ENCODE data around the gene CACNG1.
"Not testable (repeated sequence)": the region's sequence is repeated elsewhere in the genome, so short reads cannot be mapped to it uniquely, and the experiment has no call there.

The CACNG1 gene

GRCh38 chr17:67041119-67041518 lies 3.2 kb upstream of the CACNG1 start:
- WGBS, 2 experiments: 92 to 96% methylated on average over 5 of the region's 5 CpGs
- not testable (repeated sequence) for H3K4me3 ChIP-seq (ENCODE audit: insufficient read depth, low read depth, low read length); H3K4me1 ChIP-seq (ENCODE audit: control insufficient read depth, insufficient read depth, low read length); H3K36me3 ChIP-seq (ENCODE audit: control insufficient read depth, insufficient read depth, low read length); H3K27ac ChIP-seq (ENCODE audit: insufficient read depth, low read depth, low read length, poor library complexity, severe bottlenecking); H3K27me3 ChIP-seq (ENCODE audit: control insufficient read depth, insufficient read depth, low read length, poor library complexity, severe bottlenecking); H3K9me3 ChIP-seq (ENCODE audit: control insufficient read depth, low read length)

DNA sequence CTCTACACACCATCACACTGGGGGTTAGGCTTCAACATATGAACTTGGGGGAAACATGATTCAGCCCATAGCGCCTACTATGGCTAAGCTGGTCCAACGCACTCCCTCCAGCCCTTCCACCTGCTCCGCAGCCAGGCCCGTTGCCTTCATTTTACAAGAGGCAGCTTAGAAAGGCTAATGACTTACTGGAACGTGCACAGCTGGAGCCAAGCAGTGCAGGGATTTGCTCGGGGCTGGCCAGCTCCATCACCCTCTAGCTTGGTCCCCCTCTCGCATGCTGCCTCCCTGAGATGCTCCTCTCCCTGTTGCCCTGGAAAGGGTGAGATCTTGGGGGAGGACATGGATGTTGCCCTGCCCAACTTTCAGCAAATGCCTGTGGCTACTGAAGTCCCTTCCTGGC lies 2.8 kb upstream of the CACNG1 start:
- 71 to 79% methylated on average over 7 of the region's 7 CpGs for WGBS, 2 experiments
- Histone ChIP-seq H3K4me1 (ENCODE audit: control insufficient read depth, insufficient read depth, low read length) (peaks cover 6% of the 10 kb centered on the region), H3K27me3 (ENCODE audit: control insufficient read depth, insufficient read depth, low read length, poor library complexity, severe bottlenecking) (no peaks in the 10 kb centered on the region)

DNA sequence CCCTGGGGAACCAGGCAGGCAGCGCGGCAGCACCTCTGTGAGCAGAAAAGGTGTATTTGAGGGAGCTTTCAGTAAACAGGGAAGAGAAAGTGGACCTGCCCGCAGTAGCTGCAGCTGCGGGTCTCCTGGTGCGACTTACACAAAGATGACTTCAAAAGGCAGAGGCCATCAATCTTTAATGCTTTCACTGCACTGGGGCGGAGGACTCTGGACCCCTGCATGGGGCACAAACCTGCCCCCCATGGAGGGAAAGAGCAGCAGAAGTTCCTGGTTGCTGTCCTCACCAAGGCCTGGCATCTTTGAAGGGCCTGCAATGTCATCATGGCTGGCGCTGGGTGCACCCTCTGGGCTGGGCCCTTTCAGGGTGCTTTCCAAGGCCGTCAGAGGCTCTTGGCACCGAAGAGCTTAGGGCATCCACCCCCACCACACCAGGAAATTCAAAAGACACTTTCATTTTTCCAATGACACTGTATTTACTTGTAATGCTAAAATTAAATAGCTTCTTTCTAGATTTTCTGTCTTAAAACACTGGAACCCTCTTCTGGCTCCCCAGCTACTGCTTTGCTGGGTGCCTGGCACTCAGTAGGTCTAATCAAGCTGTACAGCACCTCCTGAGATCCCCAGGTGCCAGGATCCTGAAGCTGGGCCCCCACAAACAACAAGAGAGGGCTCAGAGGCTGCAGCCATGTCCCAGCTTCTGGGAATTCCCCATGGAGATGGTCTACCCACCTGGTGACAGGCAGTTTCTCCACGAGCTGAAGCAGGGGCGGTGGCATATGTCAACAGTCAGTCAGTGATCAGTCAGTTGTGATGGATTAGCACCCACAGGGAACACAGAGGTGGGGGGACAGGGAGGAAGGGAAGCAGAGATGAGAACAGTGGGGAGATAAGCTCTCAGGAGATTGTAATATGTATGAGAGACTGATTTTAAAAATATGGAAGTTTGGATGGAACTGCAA lies 2.1 kb upstream of the CACNG1 start:
- no peaks in the 10 kb centered on the region for H3K36me3 ChIP-seq (ENCODE audit: control insufficient read depth, insufficient read depth, low read length)
- no peaks in the 10 kb centered on the region for H3K9me3 ChIP-seq (ENCODE audit: control insufficient read depth, low read length)
- H3K4me1 ChIP-seq (ENCODE audit: control insufficient read depth, insufficient read depth, low read length): peaks cover 6% of the 10 kb centered on the region
- H3K27ac ChIP-seq (ENCODE audit: insufficient read depth, low read depth, low read length, poor library complexity, severe bottlenecking): no peak overlapping the region
- no peak overlapping the region for H3K4me3 ChIP-seq (ENCODE audit: insufficient read depth, low read depth, low read length)
- no peaks in the 10 kb centered on the region for H3K27me3 ChIP-seq (ENCODE audit: control insufficient read depth, insufficient read depth, low read length, poor library complexity, severe bottlenecking)
- WGBS, 2 experiments: 75 to 85% methylated on average over 11 of the region's 11 CpGs

More for the DNA sequence above, 2.8 kb upstream of the CACNG1 start:
- Histone ChIP-seq H3K4me3 (ENCODE audit: insufficient read depth, low read depth, low read length) (no peak overlapping the region), H3K9me3 (ENCODE audit: control insufficient read depth, low read length) (no peaks in the 10 kb centered on the region), H3K27ac (ENCODE audit: insufficient read depth, low read depth, low read length, poor library complexity, severe bottlenecking) (no peak overlapping the region), H3K36me3 (ENCODE audit: control insufficient read depth, insufficient read depth, low read length) (no peaks in the 10 kb centered on the region)

DNA sequence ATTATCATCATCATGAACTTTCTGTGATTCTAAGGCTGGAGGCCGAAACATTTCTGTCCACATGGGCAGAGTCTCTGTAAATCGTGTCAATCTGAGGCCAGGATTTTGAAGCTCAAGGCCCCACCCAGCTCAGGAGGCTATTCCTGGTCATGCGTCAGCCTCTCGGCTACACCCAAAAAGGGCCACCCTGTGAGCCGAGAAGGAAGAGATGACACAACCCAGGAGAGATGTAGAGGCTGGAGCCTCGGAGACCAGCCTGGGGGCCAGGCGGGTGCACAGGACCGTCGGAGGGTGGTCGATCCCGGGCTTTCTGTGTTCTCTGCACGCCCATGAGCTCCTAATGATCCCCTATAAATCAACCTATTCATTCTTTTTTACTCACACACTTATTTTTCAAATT lies 1.1 kb upstream of the CACNG1 start:
- H3K9me3 ChIP-seq (ENCODE audit: control insufficient read depth, low read length): no peaks in the 10 kb centered on the region
- peaks cover 6% of the 10 kb centered on the region for H3K4me1 ChIP-seq (ENCODE audit: control insufficient read depth, insufficient read depth, low read length)
- H3K4me3 ChIP-seq (ENCODE audit: insufficient read depth, low read depth, low read length): no peak overlapping the region
- H3K36me3 ChIP-seq (ENCODE audit: control insufficient read depth, insufficient read depth, low read length): no peaks in the 10 kb centered on the region
- H3K27ac ChIP-seq (ENCODE audit: insufficient read depth, low read depth, low read length, poor library complexity, severe bottlenecking): no peak overlapping the region
- H3K27me3 ChIP-seq (ENCODE audit: control insufficient read depth, insufficient read depth, low read length, poor library complexity, severe bottlenecking): no peaks in the 10 kb centered on the region
- WGBS, 2 experiments: 92% methylated on average over 12 of the region's 12 CpGs

DNA sequence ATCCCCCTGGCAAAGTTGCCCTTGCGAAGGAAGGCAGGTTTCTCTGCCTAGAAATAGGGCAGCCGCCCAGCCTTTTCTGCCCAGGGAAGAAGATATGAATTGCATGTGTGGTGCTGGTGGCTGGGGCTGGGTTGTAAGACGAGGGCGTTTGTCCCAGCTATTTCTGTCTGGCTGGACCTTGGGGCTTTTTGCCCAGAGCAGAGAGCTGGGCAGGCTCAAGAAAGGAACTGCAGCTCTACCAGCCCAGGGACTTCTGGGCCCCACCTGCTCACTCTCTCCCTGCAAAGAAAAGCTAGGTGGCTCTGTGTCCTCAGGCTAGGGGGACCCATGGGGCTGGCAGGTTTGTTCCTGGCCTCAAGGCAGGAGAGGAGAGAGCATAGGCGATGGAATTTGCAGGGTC lies 586 bp downstream of the CACNG1 start:
- Histone ChIP-seq H3K36me3 (ENCODE audit: control insufficient read depth, insufficient read depth, low read length) (no peaks in the 10 kb centered on the region), H3K27ac (ENCODE audit: insufficient read depth, low read depth, low read length, poor library complexity, severe bottlenecking) (no peak overlapping the region), H3K9me3 (ENCODE audit: control insufficient read depth, low read length) (peaks cover 4% of the 10 kb centered on the region), H3K27me3 (ENCODE audit: control insufficient read depth, insufficient read depth, low read length, poor library complexity, severe bottlenecking) (no peaks in the 10 kb centered on the region), H3K4me3 (ENCODE audit: insufficient read depth, low read depth, low read length) (no peak overlapping the region), H3K4me1 (ENCODE audit: control insufficient read depth, insufficient read depth, low read length) (peaks cover 6% of the 10 kb centered on the region)
- WGBS, 2 experiments: 93% methylated on average over 5 of the region's 5 CpGs

DNA sequence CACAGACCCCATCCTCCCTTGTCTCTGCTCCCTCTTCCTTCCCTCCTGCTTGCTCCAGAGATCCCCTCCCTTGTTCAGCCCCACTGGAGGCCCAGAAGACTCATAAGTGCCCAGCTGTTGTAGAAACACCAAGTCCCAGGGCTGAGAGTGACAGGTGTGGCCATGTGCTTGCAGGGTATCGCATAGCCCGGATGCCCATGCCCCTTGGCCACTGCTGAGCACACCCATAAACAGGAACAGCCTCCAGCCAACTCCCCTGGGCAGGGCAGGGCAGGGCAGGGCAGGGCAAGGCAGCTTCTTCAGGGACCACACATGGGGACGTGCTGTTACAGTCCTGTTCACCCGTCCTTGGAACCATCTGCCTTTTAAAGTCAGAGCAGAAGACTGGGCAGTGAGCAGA lies 2.0 kb downstream of the CACNG1 start:
- H3K27ac ChIP-seq (ENCODE audit: insufficient read depth, low read depth, low read length, poor library complexity, severe bottlenecking): no peak overlapping the region
- peaks cover 4% of the 10 kb centered on the region for H3K9me3 ChIP-seq (ENCODE audit: control insufficient read depth, low read length)
- no peak overlapping the region for H3K4me3 ChIP-seq (ENCODE audit: insufficient read depth, low read depth, low read length)
- no peaks in the 10 kb centered on the region for H3K36me3 ChIP-seq (ENCODE audit: control insufficient read depth, insufficient read depth, low read length)
- WGBS, 2 experiments: 90 to 91% methylated on average over 4 of the region's 4 CpGs
- no peaks in the 10 kb centered on the region for H3K27me3 ChIP-seq (ENCODE audit: control insufficient read depth, insufficient read depth, low read length, poor library complexity, severe bottlenecking)
- peaks cover 6% of the 10 kb centered on the region for H3K4me1 ChIP-seq (ENCODE audit: control insufficient read depth, insufficient read depth, low read length)

GRCh38 chr17:67047382-67047781 lies 3.0 kb downstream of the CACNG1 start:
- Histone ChIP-seq H3K4me3 (ENCODE audit: insufficient read depth, low read depth, low read length) (no peak overlapping the region), H3K36me3 (ENCODE audit: control insufficient read depth, insufficient read depth, low read length) (no peaks in the 10 kb centered on the region), H3K4me1 (ENCODE audit: control insufficient read depth, insufficient read depth, low read length) (no peaks in the 10 kb centered on the region), H3K27ac (ENCODE audit: insufficient read depth, low read depth, low read length, poor library complexity, severe bottlenecking) (no peak overlapping the region), H3K9me3 (ENCODE audit: control insufficient read depth, low read length) (peaks cover 4% of the 10 kb centered on the region), H3K27me3 (ENCODE audit: control insufficient read depth, insufficient read depth, low read length, poor library complexity, severe bottlenecking) (no peaks in the 10 kb centered on the region)
- WGBS, 2 experiments: 70 to 89% methylated on average over 1 of the region's 1 CpG

GRCh38 chr17:67049025-67049739 lies 4.8 kb downstream of the CACNG1 start:
- no peak overlapping the region for H3K27ac ChIP-seq (ENCODE audit: insufficient read depth, low read depth, low read length, poor library complexity, severe bottlenecking)
- H3K36me3 ChIP-seq (ENCODE audit: control insufficient read depth, insufficient read depth, low read length): no peaks in the 10 kb centered on the region
- no peaks in the 10 kb centered on the region for H3K4me1 ChIP-seq (ENCODE audit: control insufficient read depth, insufficient read depth, low read length)
- peaks cover 4% of the 10 kb centered on the region for H3K9me3 ChIP-seq (ENCODE audit: control insufficient read depth, low read length)
- 80 to 86% methylated on average over 3 to 5 of the region's 5 CpGs for WGBS, 2 experiments
- H3K4me3 ChIP-seq (ENCODE audit: insufficient read depth, low read depth, low read length): no peak overlapping the region
- no peaks in the 10 kb centered on the region for H3K27me3 ChIP-seq (ENCODE audit: control insufficient read depth, insufficient read depth, low read length, poor library complexity, severe bottlenecking)

- no peak overlapping the region for H3K27ac ChIP-seq (ENCODE audit: insufficient read depth, low read depth, low read length, poor library complexity, severe bottlenecking)
- H3K27me3 ChIP-seq (ENCODE audit: control insufficient read depth, insufficient read depth, low read length, poor library complexity, severe bottlenecking): no peaks in the 10 kb centered on the region
- no peaks in the 10 kb centered on the region for H3K4me1 ChIP-seq (ENCODE audit: control insufficient read depth, insufficient read depth, low read length)
- H3K9me3 ChIP-seq (ENCODE audit: control insufficient read depth, low read length): peaks cover 4% of the 10 kb centered on the region
- H3K36me3 ChIP-seq (ENCODE audit: control insufficient read depth, insufficient read depth, low read length): no peaks in the 10 kb centered on the region
- 95 to 100% methylated on average over 1 of the region's 1 CpG for WGBS, 2 experiments
- H3K4me3 ChIP-seq (ENCODE audit: insufficient read depth, low read depth, low read length): no peak overlapping the region
Observed at GRCh38 chr17:67050066-67050465, 5.7 kb downstream of the CACNG1 start.

GRCh38 chr17:67050471-67051154 lies 6.3 kb downstream of the CACNG1 start:
- H3K9me3 ChIP-seq (ENCODE audit: control insufficient read depth, low read length): peaks cover 4% of the 10 kb centered on the region
- no peak overlapping the region for H3K4me3 ChIP-seq (ENCODE audit: insufficient read depth, low read depth, low read length)
- no peaks in the 10 kb centered on the region for H3K4me1 ChIP-seq (ENCODE audit: control insufficient read depth, insufficient read depth, low read length)
- H3K27ac ChIP-seq (ENCODE audit: insufficient read depth, low read depth, low read length, poor library complexity, severe bottlenecking): no peak overlapping the region
- no peaks in the 10 kb centered on the region for H3K36me3 ChIP-seq (ENCODE audit: control insufficient read depth, insufficient read depth, low read length)
- WGBS, 2 experiments: 89 to 95% methylated on average over 6 of the region's 6 CpGs
- H3K27me3 ChIP-seq (ENCODE audit: control insufficient read depth, insufficient read depth, low read length, poor library complexity, severe bottlenecking): no peaks in the 10 kb centered on the region

Data from ectodermal cell (in vitro differentiated cells).